HUES6 (cell line): ENCODE measurements around the gene APOA5.
"Not testable (repeated sequence)": the region's sequence is repeated elsewhere in the genome, so short reads cannot be mapped to it uniquely, and the experiment has no call there.

Experiments
- H3K27ac ChIP-seq: 2 replicates; pipeline ENCODE4 v1.7.0; 2013; ENCODE audit warnings: low read depth, mild to moderate bottlenecking, low read length, inconsistent platforms
- H3K27me3 ChIP-seq: 2 replicates; pipeline ENCODE4 v1.6.1; 2013; ENCODE audit warnings: low read length; ENCODE audit not compliant: control insufficient read depth, insufficient read depth
- H3K36me3 ChIP-seq: 2 replicates; pipeline ENCODE4 v1.6.1; 2013; ENCODE audit warnings: low read length; ENCODE audit not compliant: control insufficient read depth, insufficient read depth
- H3K4me1 ChIP-seq: 2 replicates; pipeline ENCODE4 v1.6.1; 2013; ENCODE audit warnings: low read length; ENCODE audit not compliant: control insufficient read depth, insufficient read depth
- H3K4me3 ChIP-seq: 2 replicates; pipeline ENCODE4 v1.5.1; 2013; ENCODE audit warnings: low read depth, low read length
- H3K9ac ChIP-seq: one replicate; pipeline ENCODE4 v1.6.1; 2013; ENCODE audit warnings: mild to moderate bottlenecking, low read length
- H3K9me3 ChIP-seq: 2 replicates; pipeline ENCODE4 v1.6.1; 2013; ENCODE audit warnings: low read depth, low read length; ENCODE audit not compliant: control insufficient read depth, insufficient read depth

The APOA5 gene

GRCh38 chr11:116762132-116762531 lies 29.5 kb downstream of the APOA5 start:
- Histone ChIP-seq H3K36me3 (peaks cover 89% of the 10 kb centered on the region), H3K9me3 (no peaks in the 10 kb centered on the region), H3K9ac (no peak overlapping the region), H3K4me3 (no peak overlapping the region), H3K27ac (no peak overlapping the region), H3K4me1 (no peaks in the 10 kb centered on the region), H3K27me3 (no peaks in the 10 kb centered on the region)

GRCh38 chr11:116756044-116756443 lies 35.6 kb downstream of the APOA5 start:
- H3K4me1 ChIP-seq, H3K9me3 ChIP-seq, H3K4me3 ChIP-seq, H3K27me3 ChIP-seq, H3K27ac ChIP-seq, H3K9ac ChIP-seq: not testable (repeated sequence)
- H3K36me3 ChIP-seq = peaks cover 90% of the 10 kb centered on the region

GRCh38 chr11:116750070-116750718 lies 41.5 kb downstream of the APOA5 start:
- Histone ChIP-seq H3K4me3 (no peak overlapping the region), H3K27ac (no peak overlapping the region), H3K27me3 (no peaks in the 10 kb centered on the region), H3K36me3 (peaks cover 87% of the 10 kb centered on the region), H3K9ac (no peak overlapping the region), H3K4me1 (no peaks in the 10 kb centered on the region), H3K9me3 (no peaks in the 10 kb centered on the region)

- no peak overlapping the region for H3K4me3 ChIP-seq
- no peaks in the 10 kb centered on the region for H3K27me3 ChIP-seq
- no peak overlapping the region for H3K9ac ChIP-seq
- no peak overlapping the region for H3K27ac ChIP-seq
- peaks cover 16% of the 10 kb centered on the region for H3K36me3 ChIP-seq
- H3K9me3 ChIP-seq = no peaks in the 10 kb centered on the region
- peaks cover 8% of the 10 kb centered on the region; the same call in 1 of the 2 replicates for H3K4me1 ChIP-seq
Measured at GRCh38 chr11:116742104-116742503, 49.6 kb downstream of the APOA5 start.

- Histone ChIP-seq H3K27me3 (no peaks in the 10 kb centered on the region), H3K36me3 (peaks cover 3% of the 10 kb centered on the region; the same call in 1 of the 2 replicates), H3K9ac (no peak overlapping the region), H3K4me1 (peaks cover 8% of the 10 kb centered on the region; the same call in 1 of the 2 replicates), H3K9me3 (no peaks in the 10 kb centered on the region), H3K27ac (no peak overlapping the region), H3K4me3 (no peak overlapping the region)
Measured at GRCh38 chr11:116740741-116741140, 50.9 kb downstream of the APOA5 start.
